ENCODE results near the gene KRTCAP3. TPM values are rescaled to one million over a fixed set of nuclear protein-coding genes. Genes with fewer than 3 reads are reported as not detected.

Gene KRTCAP3
- total and polyA plus RNA-seq, 9 of the 15 experiments (the other 6 are each of a cell fraction or from before 2014, with no cell fraction given), result 0.24 to 1.4 (median 0.73) TPM

GRCh38 chr2:27409321-27410073 lies 32.7 kb upstream of the KRTCAP3 start, which contains the start of gene PPM1G (continued):
- peak; percentile 99 for TF ChIP-seq MGA (IDR thresholded peaks at IDR 0.05)
- 0 out of 4 replicates have a peak, but pooled peaks of 1 of the 2 experiments have one; percentile 46 for TF ChIP-seq MLLT1 (IDR thresholded peaks at IDR 0.05)
- no peak for TF ChIP-seq DNMT1 (IDR thresholded peaks at IDR 0.05)
- no peak for TF ChIP-seq ATF1 (CRISPR knock-in tag; IDR thresholded peaks at IDR 0.05)
- TF ChIP-seq ATF1 (tag; IDR thresholded peaks at IDR 0.05), result peak; percentile 70
- TF ChIP-seq CUX1 (CRISPR knock-in tag; IDR thresholded peaks at IDR 0.05), result peak; percentile 50; the same call in 1 of the 2 replicates
- TF ChIP-seq HIVEP1 (CRISPR knock-in tag; IDR thresholded peaks at IDR 0.05), result no peak
- peak; percentile 99 for TF ChIP-seq RBFOX2 (IDR thresholded peaks at IDR 0.05; ENCODE audit: low read depth, low read length)
